ENCODE results near the gene LITAF.

- TF ChIP-seq CTCF (IDR thresholded peaks at IDR 0.05) (no peak), EP300 (IDR thresholded peaks at IDR 0.05) (no peak)
These were observed 68.8 kb downstream of the LITAF start for GRCh38 chr16:11517961-11518360.
